Mucosa of stomach (tissue), 1 donor: ENCODE results near the gene ST3GAL4.

Source experiments
- H3K27me3 ChIP-seq: one replicate; pipeline ENCODE4 v1.7.0; 2013; ENCODE audit warnings: mild to moderate bottlenecking, low read length; ENCODE audit not compliant: control insufficient read depth, insufficient read depth
- H3K36me3 ChIP-seq: one replicate; pipeline ENCODE4 v1.7.0; 2013; ENCODE audit warnings: low read length; ENCODE audit not compliant: control insufficient read depth, insufficient read depth
- H3K4me1 ChIP-seq: one replicate; pipeline ENCODE4 v1.7.0; 2013; ENCODE audit warnings: mild to moderate bottlenecking, low read length; ENCODE audit not compliant: control insufficient read depth, insufficient read depth
- H3K4me3 ChIP-seq: one replicate; pipeline ENCODE4 v1.7.0; 2013; ENCODE audit warnings: low read length
- H3K9ac ChIP-seq: one replicate; pipeline ENCODE4 v1.7.0; 2013; ENCODE audit warnings: mild to moderate bottlenecking, low read length, moderate library complexity
- H3K9me3 ChIP-seq: one replicate; pipeline ENCODE4 v1.7.0; 2013; ENCODE audit warnings: mild to moderate bottlenecking, low read length, moderate library complexity; ENCODE audit not compliant: control insufficient read depth
- donor health status: Pancreatic carcinoma.

Gene ST3GAL4

DNA sequence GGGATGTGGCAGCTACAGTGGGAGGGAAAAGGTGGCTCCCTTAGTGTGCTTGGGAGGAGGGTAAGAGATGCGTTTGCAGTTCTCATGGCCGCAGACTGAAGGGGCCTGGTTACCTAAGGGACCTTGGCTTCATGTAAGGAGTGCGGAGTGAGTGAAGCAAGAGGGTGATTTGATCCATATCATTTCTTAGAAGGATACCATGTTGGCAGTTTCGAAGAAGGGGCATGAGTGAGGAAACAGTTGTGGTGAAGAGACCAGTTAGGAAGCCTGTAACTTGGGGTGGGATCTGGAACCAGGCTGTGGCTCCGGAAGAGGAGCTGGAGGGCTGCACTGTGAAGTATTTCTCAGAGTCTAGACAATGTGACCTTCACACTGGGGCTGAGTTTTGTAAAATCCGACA lies 45.0 kb downstream of the ST3GAL4 start:
- H3K4me3 ChIP-seq: no peak overlapping the region
- no peaks in the 10 kb centered on the region for H3K27me3 ChIP-seq
- H3K9me3 ChIP-seq: no peaks in the 10 kb centered on the region
- peaks cover 19% of the 10 kb centered on the region for H3K4me1 ChIP-seq
- no peaks in the 10 kb centered on the region for H3K36me3 ChIP-seq
- no peak overlapping the region for H3K9ac ChIP-seq

GRCh38 chr11:126403022-126403581 lies 47.6 kb downstream of the ST3GAL4 start:
- Histone ChIP-seq H3K4me1 (peaks cover 42% of the 10 kb centered on the region), H3K4me3 (no peak overlapping the region), H3K27me3 (no peaks in the 10 kb centered on the region), H3K36me3 (no peaks in the 10 kb centered on the region), H3K9ac (no peak overlapping the region), H3K9me3 (no peaks in the 10 kb centered on the region)

DNA sequence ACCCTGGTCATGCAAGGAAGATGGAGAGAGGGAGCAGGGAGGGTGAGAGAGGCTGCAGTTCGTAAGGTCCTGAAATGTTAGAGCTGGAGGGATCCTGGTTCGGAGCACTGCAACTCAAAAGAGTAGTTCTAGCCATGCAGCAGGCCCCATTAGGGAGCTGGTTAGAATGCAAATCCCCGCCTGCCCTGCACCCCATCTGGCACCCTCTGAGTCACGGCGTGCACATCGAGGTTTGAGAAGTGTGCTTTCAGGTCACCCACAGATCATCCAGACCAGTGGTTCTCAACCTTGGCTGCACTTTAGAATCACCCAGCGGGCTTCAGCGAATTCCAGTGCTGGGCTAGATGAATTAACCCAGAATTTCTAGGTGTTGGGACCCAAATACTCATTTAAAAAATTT lies 48.2 kb downstream of the ST3GAL4 start:
- H3K4me3 ChIP-seq: no peak overlapping the region
- no peaks in the 10 kb centered on the region for H3K36me3 ChIP-seq
- no peaks in the 10 kb centered on the region for H3K27me3 ChIP-seq
- H3K9me3 ChIP-seq: no peaks in the 10 kb centered on the region
- peaks cover 48% of the 10 kb centered on the region for H3K4me1 ChIP-seq
- H3K9ac ChIP-seq: no peak overlapping the region

DNA sequence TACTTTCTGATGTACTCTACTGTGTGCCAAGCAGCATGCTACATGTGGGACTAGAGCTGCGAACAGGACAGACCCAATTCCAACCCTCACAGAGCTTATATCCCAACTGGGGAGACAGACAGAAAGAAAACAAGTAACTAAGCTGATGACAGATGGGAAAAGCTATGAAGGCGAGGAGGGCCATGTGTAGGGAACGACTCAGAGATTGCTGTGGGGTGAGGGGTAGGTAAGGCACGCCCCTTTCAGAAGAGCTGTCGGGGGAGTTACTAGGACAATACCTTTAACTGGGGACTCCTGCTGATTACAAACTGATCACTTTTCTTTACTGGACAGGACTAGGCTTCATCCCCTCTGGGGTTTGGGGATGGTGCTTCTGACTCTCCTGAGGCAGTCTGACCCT lies 48.9 kb downstream of the ST3GAL4 start:
- Histone ChIP-seq H3K27me3 (no peaks in the 10 kb centered on the region), H3K9ac (no peak overlapping the region), H3K9me3 (no peaks in the 10 kb centered on the region), H3K36me3 (no peaks in the 10 kb centered on the region), H3K4me3 (no peak overlapping the region), H3K4me1 (peaks cover 52% of the 10 kb centered on the region)

DNA sequence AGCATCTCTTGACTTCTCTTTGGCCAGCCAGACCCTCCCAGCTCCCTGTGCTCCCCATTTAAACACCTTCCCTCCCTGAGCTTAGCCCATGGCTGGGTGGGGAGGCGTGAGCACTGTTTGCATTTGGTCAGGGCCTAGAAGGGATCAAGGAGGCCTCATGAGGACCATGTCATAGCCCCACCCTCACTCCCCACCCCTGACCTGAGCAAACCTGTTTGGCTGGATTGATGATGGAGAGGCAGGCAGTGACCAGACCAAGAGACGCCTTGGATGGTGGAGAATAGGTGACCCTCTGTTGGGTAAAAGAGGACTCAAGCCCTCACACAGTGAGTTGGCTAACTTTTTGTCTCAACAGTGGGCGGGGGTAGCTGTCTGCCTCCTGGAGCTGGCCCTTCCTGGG lies 49.9 kb downstream of the ST3GAL4 start:
- Histone ChIP-seq H3K9me3 (no peaks in the 10 kb centered on the region), H3K27me3 (no peaks in the 10 kb centered on the region), H3K36me3 (no peaks in the 10 kb centered on the region), H3K9ac (no peak overlapping the region), H3K4me3 (no peak overlapping the region), H3K4me1 (peaks cover 53% of the 10 kb centered on the region)

- H3K9me3 ChIP-seq: no peaks in the 10 kb centered on the region
- H3K36me3 ChIP-seq: no peaks in the 10 kb centered on the region
- no peaks in the 10 kb centered on the region for H3K27me3 ChIP-seq
- peaks cover 59% of the 10 kb centered on the region for H3K4me1 ChIP-seq
- H3K4me3 ChIP-seq: no peak overlapping the region
- H3K9ac ChIP-seq: no peak overlapping the region
Observed at GRCh38 chr11:126405906-126406305, 50.4 kb downstream of the ST3GAL4 start.

- Histone ChIP-seq H3K9ac (no peak overlapping the region), H3K36me3 (no peaks in the 10 kb centered on the region), H3K9me3 (no peaks in the 10 kb centered on the region), H3K4me3 (no peak overlapping the region), H3K4me1 (peaks cover 59% of the 10 kb centered on the region), H3K27me3 (no peaks in the 10 kb centered on the region)
Observed at GRCh38 chr11:126406368-126406767, 50.9 kb downstream of the ST3GAL4 start.

DNA sequence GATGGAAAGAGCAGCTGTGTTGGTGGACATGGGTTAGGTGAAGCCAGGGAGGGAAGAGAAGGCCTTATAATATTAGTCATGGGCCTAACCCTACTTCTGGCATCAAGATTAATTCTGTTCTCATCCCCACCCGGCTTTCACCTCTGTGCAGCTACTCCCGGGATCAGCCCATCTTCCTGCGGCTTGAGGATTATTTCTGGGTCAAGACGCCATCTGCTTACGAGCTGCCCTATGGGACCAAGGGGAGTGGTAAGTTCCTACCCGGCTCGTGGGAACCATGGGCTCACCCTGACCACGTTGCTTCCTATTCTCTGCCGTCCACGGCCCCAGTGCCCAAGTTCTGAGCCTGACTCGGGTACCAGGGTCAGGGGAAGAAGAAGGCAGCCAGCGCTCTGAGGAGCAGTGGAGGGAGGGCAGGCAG lies 51.6 kb downstream of the ST3GAL4 start:
- no peaks in the 10 kb centered on the region for H3K9me3 ChIP-seq
- H3K9ac ChIP-seq: no peak overlapping the region
- no peak overlapping the region for H3K4me3 ChIP-seq
- H3K27me3 ChIP-seq: no peaks in the 10 kb centered on the region
- peaks cover 59% of the 10 kb centered on the region for H3K4me1 ChIP-seq
- H3K36me3 ChIP-seq: no peaks in the 10 kb centered on the region

DNA sequence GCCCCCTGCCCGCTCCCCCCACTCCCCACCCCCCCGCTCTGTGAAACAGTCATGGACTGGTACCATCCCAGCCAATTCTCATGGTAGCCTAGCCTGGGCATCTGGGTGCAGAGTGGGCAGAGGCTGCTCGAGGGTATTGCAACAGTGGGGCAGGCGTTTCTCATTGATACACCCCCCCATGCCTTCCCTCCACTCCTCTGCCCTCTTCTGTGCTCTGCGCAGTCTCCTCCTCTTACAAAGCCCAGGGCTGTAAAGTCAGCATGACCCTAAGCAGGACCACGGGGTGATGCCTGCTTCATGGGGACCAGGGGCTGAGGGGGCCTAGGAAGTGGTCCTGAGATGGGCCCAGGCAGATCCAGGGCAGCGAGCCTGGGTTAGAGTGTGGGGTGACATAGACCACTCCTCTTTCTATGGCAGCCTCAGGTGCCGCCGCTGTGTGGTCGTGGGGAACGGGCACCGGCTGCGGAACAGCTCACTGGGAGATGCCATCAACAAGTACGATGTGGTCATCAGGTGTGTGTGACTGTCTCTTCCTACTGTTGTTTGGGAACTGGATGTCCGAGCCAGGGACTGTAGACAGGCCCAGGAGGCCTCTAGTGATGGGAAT lies 52.3 kb downstream of the ST3GAL4 start:
- H3K4me3 ChIP-seq: no peak overlapping the region
- no peaks in the 10 kb centered on the region for H3K36me3 ChIP-seq
- H3K9ac ChIP-seq: no peak overlapping the region
- H3K27me3 ChIP-seq: no peaks in the 10 kb centered on the region
- peaks cover 57% of the 10 kb centered on the region for H3K4me1 ChIP-seq
- no peaks in the 10 kb centered on the region for H3K9me3 ChIP-seq

- Histone ChIP-seq H3K9me3 (no peaks in the 10 kb centered on the region), H3K36me3 (no peaks in the 10 kb centered on the region), H3K9ac (no peak overlapping the region), H3K4me1 (peaks cover 50% of the 10 kb centered on the region), H3K4me3 (no peak overlapping the region), H3K27me3 (no peaks in the 10 kb centered on the region)
Observed at GRCh38 chr11:126408496-126408895, 53.0 kb downstream of the ST3GAL4 start.

DNA sequence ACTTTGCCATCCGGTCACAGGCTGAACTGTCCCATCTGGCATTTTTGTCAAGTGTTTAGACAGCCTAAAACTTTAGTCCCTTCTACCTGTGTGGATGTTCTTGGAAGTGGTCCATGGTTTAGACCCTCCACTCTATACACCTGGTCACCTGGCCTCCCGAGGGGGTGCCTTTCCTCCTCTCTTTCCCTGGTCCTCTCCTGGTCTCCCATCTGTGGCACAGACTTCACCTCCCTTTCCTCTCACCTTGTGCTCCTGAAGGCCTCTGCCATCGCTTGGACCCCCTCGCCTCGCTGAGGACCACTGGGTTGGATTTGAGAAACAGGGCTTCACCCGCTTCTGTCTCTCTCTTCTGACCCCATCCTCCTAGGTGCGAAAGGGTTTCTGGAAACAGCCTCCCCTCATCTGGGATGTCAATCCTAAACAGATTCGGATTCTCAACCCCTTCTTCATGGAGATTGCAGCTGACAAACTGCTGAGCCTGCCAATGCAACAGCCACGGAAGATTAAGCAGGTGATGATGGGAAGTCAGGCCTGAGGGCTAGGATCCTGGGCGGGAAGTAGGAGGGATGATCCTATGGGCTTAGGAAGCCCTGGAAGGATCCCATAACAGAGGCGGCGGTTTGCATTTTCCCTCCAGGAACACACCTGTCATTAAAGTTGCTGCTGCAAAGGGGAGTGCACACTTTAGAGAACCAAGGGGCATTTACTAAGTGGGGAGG lies 53.6 kb downstream of the ST3GAL4 start:
- Histone ChIP-seq H3K9ac (no peak overlapping the region), H3K4me1 (peaks cover 50% of the 10 kb centered on the region), H3K4me3 (no peak overlapping the region), H3K36me3 (no peaks in the 10 kb centered on the region), H3K9me3 (no peaks in the 10 kb centered on the region), H3K27me3 (no peaks in the 10 kb centered on the region)

DNA sequence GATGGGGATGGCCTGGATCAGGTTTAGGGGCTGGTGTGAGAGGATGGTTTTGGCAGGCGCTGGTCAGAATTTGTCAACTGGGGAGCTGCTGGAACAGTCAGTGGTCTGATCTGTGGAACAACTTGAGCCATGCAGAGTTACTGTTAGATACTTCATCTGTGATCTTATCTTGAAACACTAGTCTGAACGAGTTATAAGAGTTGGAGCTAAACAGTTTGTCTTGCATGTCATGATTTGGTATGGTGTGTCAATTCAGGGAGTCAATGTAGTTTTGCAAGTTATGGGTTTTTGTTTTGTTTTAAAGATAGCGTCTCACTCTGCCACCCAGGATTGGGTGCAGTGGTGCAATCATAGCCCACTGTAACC lies 54.1 kb downstream of the ST3GAL4 start:
- Histone ChIP-seq H3K9me3 (no peaks in the 10 kb centered on the region), H3K36me3 (no peaks in the 10 kb centered on the region), H3K4me1 (peaks cover 53% of the 10 kb centered on the region), H3K4me3 (no peak overlapping the region), H3K27me3 (no peaks in the 10 kb centered on the region), H3K9ac (no peak overlapping the region)
